Testis (tissue), 3 donors: ENCODE results near the gene CYB5R2. TPM values are rescaled to one million over a fixed set of nuclear protein-coding genes. Genes with fewer than 3 reads are reported as not detected.

Source experiments
- DNase-seq: peaks from one replicate; pipeline ENCODE4 v3.0.0-alpha.2; 2019
- H3K27ac ChIP-seq, 2 donors: fragments of 200-600 bp; sonication (generic); one replicate each; pipeline ENCODE4 v1.5.1; 2019
- H3K27me3 ChIP-seq: fragments of 200-600 bp; sonication (generic); one replicate; pipeline ENCODE4 v1.5.1; 2019
- H3K36me3 ChIP-seq: fragments of 200-600 bp; sonication (generic); one replicate; pipeline ENCODE4 v1.5.1; 2017; ENCODE audit warnings: low read depth; ENCODE audit errors: missing control alignments
- H3K4me1 ChIP-seq: fragments of 200-600 bp; sonication (generic); one replicate; pipeline ENCODE4 v1.5.1; 2019
- H3K4me3 ChIP-seq, 2 donors: fragments of 200-600 bp; sonication (generic); one replicate each; pipeline ENCODE4 v1.5.1; 2017 to 2019
- H3K9me3 ChIP-seq: fragments of 200-600 bp; sonication (generic); one replicate; pipeline ENCODE4 v1.5.1; 2017
- CTCF ChIP-seq, 3 experiments: fragments of 450-650 bp in 2 of 3; fragments of 200-600 bp in 1 of 3; sonication (generic) in 1 of 3; IDR thresholded peaks; one replicate each; pipeline ENCODE4 v1.5.1; 2016 to 2019; ENCODE audit warnings: antibody characterized with exemption in 3 of 3, mild to moderate bottlenecking in 2 of 3, moderate library complexity in 1 of 3
- POLR2A ChIP-seq: fragments of 450-650 bp; IDR thresholded peaks from one replicate; pipeline ENCODE4 v1.6.1; 2017; ENCODE audit warnings: antibody characterized with exemption, mild to moderate bottlenecking, moderate library complexity
- WGBS, 2 donors: methylation state at CpG; one replicate each; pipeline ENCODE4 v1.1.5; 2018; 5-methylcytosine and 5-hydroxymethylcytosine counted together
- intact Hi-C: fragments of 100-400 bp; cut with DNase I; formaldehyde crosslinking; loops from one replicate; pipeline ENCODE4 v1.15.1; 2023; ENCODE audit warnings: low total_unique reads
- polyA plus RNA-seq: library from polyadenylated mRNA; stranded (reverse); fragments of 350-450 nt; fragmentation: Illumina TruSeq; extraction: RNeasy Lipid Tissue Mini Kit (QIAGEN cat#74804); gene quantifications from one replicate; pipeline ENCODE4 v1.2.3, GENCODE V29; 2014; ENCODE audit warnings: low read depth, low replicate concordance; ENCODE audit not compliant: insufficient read depth
- total RNA-seq, 2 donors: library from RNA; depleted of rRNA; stranded (reverse); fragments of >200 nt; gene quantifications; one replicate each; pipeline ENCODE4 v1.2.3, GENCODE V29; 2016

The CYB5R2 gene
- total and polyA plus RNA-seq, 3 donors from 2014 or later: 140 to 263 (median 190) TPM

DNA sequence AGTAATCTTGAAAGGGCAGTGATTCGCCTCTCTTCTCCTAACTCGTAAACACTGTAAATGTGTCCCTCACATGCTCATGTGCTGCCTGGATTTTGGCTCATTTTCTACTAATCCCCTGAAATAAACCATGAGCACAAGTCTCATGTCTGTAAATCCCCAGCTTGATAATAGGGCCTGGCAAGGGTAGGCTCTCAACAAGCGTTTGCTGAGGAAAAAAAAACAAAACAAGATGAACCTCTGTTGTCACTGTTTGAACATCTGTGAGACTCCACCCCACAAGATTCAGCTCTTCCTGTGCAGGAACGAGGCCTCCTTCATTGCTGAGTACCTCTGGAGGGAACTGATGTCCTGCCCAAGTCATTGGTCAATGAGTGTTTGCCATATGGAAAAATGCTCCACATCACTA, 4.5 kb upstream of the CYB5R2 start:
- Histone ChIP-seq H3K9me3 (no peaks in the 10 kb centered on the region), H3K27me3 (no peaks in the 10 kb centered on the region), H3K36me3 (no peaks in the 10 kb centered on the region), H3K4me3 (no peak overlapping the region), H3K27ac (no peak overlapping the region), H3K4me1 (peaks cover 3% of the 10 kb centered on the region)
- 49 to 59% methylated on average over 4 of the region's 4 CpGs for WGBS, 2 donors
- DNase-seq: no peak
- intact Hi-C loops: no loop called here
- no peak for TF ChIP-seq POLR2A

DNA sequence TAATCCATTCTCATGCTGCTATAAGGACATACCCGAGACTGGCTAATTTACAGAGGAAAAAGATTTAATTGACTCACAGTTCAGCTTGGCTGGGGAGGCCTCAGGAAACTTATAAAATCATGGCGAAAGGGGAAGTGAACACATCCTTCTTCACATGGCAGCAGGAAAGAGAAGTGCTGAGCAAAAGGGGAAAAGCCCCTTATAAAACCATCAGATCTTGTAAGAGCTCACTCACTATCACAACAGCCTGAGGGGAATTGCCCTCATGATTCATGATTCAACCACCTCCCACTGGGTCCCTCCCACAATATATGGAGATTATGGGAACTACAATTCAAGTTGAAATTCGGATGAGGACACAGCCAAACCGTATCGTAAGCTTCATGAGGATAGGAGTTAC, 3.8 kb upstream of the CYB5R2 start:
- Histone ChIP-seq H3K9me3 (no peaks in the 10 kb centered on the region), H3K27ac (no peak overlapping the region), H3K36me3 (no peaks in the 10 kb centered on the region), H3K4me3 (no peak overlapping the region), H3K4me1 (peaks cover 9% of the 10 kb centered on the region), H3K27me3 (no peaks in the 10 kb centered on the region)
- no peak for DNase-seq
- WGBS, 2 donors: 70 to 78% methylated on average over 5 of the region's 5 CpGs
- no peak for TF ChIP-seq POLR2A
- intact Hi-C loops: no loop called here

DNA sequence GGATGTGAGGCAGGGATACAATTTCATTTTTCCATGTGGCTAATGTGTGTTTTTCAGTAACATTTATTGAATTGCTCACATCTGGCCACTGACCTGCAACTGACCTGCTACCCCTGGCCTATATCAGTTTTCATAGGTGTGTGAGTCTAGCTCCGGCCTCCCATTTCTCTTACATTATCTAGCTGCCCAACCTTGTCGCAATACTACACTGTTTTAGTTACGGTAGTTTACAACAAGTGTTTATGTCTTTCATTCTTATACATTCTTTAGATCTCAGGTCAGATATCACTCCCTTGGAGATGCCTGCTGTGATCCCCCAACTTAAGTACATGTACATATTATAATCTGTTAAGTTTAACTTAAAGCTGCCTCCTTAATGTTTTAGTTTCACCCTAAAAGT, 2.3 kb upstream of the CYB5R2 start:
- H3K4me3 ChIP-seq: no peak overlapping the region
- no peak overlapping the region for H3K27ac ChIP-seq
- no peaks in the 10 kb centered on the region for H3K27me3 ChIP-seq
- no peaks in the 10 kb centered on the region for H3K9me3 ChIP-seq
- peaks cover 21% of the 10 kb centered on the region for H3K4me1 ChIP-seq
- WGBS, 2 donors: 82 to 96% methylated on average over 3 of the region's 3 CpGs
- TF ChIP-seq POLR2A: no peak
- no peak for TF ChIP-seq CTCF (IDR thresholded peaks at IDR 0.05)
- H3K36me3 ChIP-seq: no peaks in the 10 kb centered on the region
- intact Hi-C loops: no loop called here
- no peak for DNase-seq

DNA sequence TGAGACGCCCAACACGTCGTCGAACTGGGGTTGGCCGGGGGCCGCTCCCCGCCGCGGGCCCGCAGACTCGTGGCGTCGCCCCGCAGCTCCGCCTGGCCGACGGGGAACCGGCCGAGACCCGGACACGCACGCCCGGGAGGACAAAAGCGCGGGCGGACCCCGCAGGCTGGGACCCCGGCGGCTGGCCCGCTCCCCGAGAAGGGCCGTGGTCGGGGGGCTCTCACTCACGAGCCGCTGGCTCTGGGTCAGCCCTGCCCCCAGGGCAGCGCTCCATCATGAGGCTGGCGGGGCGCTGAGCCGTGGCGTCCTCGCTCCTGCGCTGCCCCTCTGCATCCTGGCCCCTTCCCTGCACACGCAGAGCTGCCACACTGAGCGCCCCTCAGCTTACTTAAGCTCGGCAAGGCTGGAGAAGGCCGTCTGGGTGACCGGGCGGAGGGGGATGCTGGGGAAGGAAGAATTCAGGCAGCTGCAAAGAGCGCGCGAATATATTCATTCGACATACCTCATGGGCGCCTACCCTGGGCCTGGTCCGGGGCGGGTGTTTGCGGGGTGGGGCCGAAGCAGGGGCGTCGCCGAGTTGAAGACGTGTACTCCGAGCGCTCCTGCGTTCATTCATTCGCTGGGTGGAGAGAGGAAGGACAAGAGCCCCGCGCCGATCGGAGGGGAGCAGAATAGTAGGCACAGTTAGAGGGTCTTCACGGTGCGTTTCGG, 579 bp upstream of the CYB5R2 start:
- no peak for TF ChIP-seq CTCF (IDR thresholded peaks at IDR 0.05)
- TF ChIP-seq POLR2A: no peak
- no peaks in the 10 kb centered on the region for H3K9me3 ChIP-seq
- 6% methylated on average over 59 of the region's 72 CpGs; no CpG with 5 or more reads in 1 of the 2 donors for WGBS, 2 donors
- peak; percentile 67 for DNase-seq
- peak overlapping the region; percentile 72 to 84 for H3K4me3 ChIP-seq
- intact Hi-C loops: no loop called here
- peaks cover 21% of the 10 kb centered on the region for H3K4me1 ChIP-seq
- no peaks in the 10 kb centered on the region for H3K27me3 ChIP-seq
- H3K36me3 ChIP-seq: no peaks in the 10 kb centered on the region
- H3K27ac ChIP-seq: peak overlapping the region; percentile 66 to 85

DNA sequence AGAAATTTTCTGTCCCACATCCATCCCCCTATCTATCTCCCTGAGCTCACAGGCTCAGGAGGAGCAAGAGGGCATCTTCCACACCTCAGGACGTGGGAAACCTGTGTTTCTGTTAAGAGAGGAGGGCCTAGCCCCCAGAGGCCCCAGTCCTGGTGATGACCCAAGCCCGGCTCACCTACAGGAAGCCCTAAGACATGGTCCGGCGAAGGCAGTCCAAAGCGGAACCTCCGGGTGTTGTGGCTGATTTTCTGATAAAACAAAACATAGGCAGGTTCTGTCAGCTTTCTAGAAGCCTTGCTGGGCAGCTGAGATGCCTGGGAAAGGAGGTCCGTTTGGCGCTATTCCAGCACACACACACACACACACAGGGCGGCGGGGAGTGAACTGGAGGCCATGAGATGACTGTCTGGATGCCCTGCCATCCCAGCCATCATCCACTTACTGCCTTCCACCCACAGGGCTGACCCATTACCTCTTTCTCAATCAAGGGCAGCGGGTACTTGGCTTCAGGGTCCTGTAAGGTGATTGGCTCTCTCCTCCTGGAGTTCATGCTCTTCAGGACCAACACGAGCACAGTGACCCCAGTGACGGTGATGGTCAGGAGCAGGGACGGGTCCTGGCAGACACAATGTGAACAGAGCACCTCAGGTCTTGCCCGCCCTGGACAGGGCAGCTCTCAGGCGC, 882 bp downstream of the CYB5R2 start:
- WGBS, 2 donors: 81 to 86% methylated on average over 12 to 16 of the region's 16 CpGs
- no peaks in the 10 kb centered on the region for H3K9me3 ChIP-seq
- DNase-seq: no peak
- peak overlapping the region in 1 of 2 donors; percentile 84 for H3K4me3 ChIP-seq
- TF ChIP-seq POLR2A (no peak), CTCF (IDR thresholded peaks at IDR 0.05) (no peak)
- peak overlapping the region; percentile 66 to 85 for H3K27ac ChIP-seq
- no peaks in the 10 kb centered on the region for H3K27me3 ChIP-seq
- intact Hi-C loops: no loop called here
- H3K36me3 ChIP-seq: no peaks in the 10 kb centered on the region
- peaks cover 25% of the 10 kb centered on the region for H3K4me1 ChIP-seq
